ENCODE measurements around the gene SYT3.
A peak's percentile ranks its signal among the peaks of the same experiment; 100 is the strongest.

Gene SYT3

DNA sequence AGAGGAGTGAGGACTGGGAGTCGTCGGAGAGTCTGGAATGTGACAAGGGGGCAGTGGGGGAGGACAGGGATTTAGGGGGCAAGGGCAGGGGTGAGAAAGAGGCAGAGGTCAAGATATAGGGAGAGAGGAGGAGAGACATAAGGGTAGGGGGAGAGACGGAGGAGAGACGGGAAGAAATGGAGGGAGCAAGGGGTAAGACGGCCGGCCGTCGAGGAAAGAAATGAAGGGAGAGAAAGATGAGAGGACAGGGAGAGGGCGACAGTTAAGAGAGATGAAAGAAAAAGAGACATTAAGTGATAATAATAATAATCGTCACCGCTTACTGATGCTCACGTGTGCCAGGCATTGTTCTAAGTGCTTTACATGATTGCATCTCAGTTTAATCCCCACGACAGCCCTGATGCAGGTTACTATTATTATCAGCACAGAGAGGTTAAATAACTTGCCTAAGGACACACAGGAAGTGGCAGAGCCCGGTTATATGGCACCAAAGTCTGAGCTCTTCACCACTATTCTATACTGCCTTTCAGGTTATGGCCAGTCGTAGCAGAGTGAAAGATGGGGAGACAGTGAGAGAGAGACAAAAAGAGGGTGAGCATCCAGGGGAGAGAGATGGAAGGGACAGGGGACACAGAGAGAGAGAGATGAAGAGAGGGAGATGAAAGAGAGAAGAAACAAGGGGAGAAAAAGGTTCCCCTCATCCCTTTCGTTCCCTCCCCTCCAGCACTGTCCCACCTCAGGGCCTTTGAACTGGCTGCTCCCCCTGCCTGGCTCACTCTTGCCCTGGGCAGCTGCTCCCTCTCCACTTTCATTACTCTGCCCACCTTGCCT, 23.2 kb upstream of the SYT3 start:
- DNase-seq (ENCODE audit: low spot score): no peak

DNA sequence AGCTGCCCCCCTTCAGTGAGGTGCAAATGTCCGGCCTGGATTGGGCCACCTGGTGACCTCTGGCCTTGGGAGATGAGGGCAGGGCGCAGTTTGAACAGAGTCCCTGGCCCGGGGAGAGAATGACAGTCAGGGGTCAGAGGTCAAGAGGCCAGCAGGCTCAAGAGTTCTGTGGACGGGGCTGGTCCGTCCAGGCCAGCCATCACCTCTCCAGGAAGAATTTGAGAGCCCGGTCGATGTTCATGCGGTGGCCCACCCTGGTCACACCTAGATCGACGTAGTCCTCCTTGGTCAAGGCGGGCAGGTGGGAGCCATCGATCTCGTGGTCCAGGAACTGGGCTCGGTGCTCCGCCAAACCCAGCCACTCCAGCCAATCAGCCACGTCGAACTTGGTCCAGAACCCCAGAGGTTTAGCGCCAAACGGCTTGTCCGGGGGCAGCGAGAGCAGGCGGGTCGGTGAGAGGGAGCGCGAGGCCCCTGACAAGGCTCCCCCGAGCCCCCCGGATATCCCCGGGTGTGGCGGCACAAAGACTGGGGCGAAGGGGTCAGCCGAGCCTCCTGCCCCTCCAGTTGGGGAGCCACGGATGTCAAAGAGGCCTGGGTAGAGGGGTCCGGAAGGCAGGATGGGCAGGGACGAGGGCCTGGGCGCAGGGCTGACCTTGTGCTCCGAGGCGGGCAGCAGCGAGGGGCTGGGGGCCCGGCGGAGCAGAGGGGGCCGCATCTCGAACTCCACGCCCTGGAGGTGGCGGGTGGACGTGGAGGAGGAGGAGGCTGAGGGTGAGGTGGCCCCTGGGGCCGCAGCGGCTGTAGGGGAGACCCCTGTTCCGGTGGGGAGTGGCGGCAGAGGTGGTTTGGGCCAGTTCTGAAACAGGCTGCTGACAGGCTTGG, 22.3 kb upstream of the SYT3 start:
- DNase-seq (ENCODE audit: low spot score): no peak

DNA sequence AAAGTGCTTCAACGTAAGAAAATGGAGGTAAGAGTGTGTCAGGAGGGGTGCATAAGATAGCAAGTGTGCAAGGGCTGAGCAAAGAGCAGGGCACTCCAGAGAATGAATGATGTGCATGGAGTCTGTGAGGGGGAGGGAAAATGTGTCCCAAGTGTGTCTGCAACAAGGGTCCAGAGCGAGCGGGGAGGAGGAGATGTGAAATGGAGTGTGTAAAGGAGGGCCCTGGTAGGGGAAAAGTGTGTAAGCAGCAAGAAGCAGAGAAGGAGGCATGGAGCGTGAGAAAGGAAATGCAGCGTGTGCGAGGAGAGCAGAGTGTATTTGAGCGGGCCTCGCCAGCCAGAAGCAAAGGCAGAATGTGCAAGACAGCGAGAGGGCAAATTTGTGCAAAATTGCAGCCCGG, 21.3 kb upstream of the SYT3 start:
- DNase-seq (ENCODE audit: low spot score): no peak

GRCh38 chr19:50660088-50660366, 20.3 kb upstream of the SYT3 start:
- DNase-seq (ENCODE audit: low spot score): no peak

DNA sequence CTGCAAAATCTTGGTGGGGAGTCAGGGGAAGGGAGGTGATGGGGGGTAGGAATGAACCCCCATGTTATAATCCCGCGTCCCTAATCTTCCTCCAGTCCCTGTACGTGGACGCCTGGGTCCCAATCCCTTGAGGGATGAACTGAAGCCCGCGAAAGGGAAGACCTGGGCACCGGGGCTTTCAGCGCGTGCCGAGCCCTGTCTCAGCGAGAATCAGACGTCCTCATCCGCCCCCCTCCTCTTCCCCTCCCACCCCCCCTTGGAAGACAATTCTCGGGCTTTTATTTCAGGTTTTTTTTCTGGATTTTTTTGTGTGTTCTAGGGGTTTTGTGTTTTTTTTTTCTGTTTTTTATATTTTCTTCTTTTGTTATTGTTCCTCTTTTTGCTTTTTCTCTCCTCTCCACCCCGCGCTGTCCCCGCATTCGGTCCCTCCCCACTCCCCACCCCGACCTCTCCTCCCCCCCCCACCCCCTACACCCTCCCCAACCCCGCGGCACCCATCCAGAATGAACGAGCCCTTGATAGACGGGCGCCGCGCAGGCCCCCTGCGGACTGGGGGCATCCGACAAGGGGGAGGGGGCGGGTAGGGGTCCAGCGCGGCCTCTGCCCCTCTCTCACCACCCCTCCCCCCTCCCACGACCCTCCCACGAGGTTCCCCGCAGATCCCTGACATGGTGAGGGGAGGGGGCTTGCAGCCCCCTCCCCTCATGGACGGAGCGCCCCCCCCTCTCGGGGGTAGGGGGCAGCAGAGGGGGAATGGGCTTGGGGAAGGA, 19.8 kb upstream of the SYT3 start:
- DNase-seq (ENCODE audit: low spot score): no peak

GRCh38 chr19:50658441-50659317, 19.0 kb upstream of the SYT3 start:
- peak; percentile 95 for DNase-seq (ENCODE audit: low spot score)

DNA sequence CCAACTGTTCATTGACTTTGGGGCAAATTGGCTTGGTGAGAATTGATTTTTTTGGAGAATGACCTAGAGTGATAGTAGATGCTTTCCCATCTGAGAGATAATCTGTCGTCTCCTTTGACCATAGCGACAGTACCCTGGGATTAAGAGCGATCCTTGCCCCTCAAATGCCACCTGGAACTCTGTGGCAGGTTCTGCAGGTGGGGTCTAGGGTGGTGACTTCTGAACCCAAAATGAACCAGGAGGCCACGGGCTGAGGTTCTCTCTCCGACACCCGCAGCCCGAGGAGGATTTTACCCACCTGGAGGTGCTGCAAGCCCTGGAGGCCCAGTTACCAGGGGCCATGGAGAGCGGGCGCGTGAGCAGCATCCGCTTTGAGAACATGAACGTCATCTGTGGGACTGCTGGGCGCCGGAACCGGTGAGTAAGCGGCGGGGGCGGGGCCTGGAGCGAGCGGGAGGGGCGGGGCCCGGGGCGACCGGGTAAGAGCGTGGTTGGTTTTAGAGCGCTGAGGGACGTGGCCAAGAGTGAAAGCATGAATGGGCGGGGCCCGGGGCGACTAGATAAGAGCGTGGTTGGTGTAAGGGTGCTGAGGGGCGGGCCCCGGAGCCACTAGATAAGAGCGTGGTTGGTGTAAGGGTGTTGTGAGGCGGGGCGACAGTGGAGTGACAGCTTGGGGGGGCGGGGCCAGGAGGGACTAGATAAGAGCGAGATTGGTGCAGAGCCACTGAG, 18.2 kb upstream of the SYT3 start:
- DNase-seq (ENCODE audit: low spot score): peak; percentile 88

DNA sequence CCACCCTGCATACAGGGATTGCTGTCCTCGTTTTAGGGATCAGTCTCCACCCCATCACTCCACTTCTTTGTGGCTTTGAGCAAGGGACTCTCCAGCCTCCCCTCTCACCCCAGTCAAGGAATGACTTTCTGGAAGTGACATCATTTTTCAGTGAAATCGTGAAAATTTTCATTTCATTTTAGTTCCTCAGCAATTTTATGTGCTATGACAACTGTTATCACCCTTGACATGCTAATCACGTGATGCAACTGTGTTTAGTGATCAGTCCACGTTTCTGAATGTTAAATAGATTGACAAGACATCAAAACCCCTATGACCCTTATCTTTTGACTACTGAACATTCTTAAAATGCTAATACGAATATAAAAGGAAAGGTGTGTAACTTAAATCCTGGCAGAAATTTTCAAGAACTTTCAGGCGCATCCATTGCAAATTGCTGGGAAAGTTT, 17.6 kb upstream of the SYT3 start:
- no peak for DNase-seq (ENCODE audit: low spot score)

DNA sequence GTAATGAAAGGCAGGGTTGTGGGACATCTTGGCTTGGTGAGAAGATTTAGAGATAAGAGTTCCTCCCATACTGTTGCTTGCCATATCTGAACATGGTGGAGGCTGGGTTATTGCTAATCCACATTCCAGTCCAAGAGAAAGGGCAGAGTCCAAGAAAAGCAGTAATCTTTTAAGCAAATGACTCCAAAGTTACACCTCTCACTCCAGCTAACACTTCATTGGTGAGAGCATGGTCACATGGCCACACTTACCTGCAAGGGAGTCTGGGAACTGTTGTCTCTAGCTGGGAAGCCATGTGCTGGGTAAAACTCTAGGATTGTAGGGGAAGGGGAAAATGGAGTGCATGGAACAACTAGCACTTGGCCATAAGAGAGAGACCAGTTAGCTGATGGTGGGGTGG, 15.2 kb upstream of the SYT3 start:
- DNase-seq (ENCODE audit: low spot score): no peak

- DNase-seq (ENCODE audit: low spot score): no peak
Observed at GRCh38 chr19:50652722-50653121, 13.0 kb upstream of the SYT3 start.

DNA sequence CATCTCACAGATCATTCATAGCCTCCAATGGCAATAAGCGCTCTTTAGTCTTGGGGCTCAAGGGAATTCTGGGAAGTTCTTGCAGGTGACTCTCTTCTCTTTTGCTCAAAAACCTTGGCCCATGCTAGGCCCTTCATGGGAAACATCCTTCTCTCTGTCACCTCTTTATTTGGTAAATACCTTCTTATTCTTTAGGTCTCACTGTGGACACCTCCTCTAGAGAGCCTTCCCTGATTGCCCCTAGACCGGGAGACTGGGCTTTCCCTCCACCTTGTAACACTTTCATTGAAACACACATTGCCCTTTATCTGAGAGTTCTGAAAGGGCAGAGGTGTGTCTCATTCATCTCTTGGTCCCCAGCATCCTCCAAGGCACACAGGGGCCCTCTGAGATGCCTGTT, 11.5 kb upstream of the SYT3 start:
- DNase-seq (ENCODE audit: low spot score): no peak

GRCh38 chr19:50649433-50650391, 10.0 kb upstream of the SYT3 start, which contains the start of gene C19orf81:
C19orf81 (plus strand) TSS chr19:50649445; CDS start chr19:50649445, 0 bp downstream.
- DNase-seq (ENCODE audit: low spot score): peak; percentile 66

DNA sequence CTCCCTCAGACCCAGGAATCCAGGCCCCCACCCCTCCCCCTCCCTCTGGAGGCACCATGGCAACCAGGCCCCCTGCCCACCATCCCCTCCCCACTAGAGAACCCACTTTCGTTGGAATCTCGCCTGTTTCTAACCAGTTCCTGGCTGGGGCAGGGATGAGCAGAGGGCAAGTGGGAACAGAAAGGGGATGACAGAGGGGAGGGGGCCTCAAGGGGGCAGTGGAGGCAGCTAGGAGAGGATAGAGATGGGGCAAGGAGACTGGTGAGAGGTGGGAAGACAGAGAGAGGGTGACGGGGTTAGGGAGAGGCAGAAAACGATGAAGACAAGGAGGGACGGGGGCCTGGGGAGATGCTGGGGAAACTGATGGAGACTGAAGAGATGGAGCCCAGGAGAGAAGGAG, 9.0 kb upstream of the SYT3 start:
- peak; percentile 35 for DNase-seq (ENCODE audit: low spot score)

GRCh38 chr19:50647879-50648615, 8.4 kb upstream of the SYT3 start:
- no peak for DNase-seq (ENCODE audit: low spot score)

DNA sequence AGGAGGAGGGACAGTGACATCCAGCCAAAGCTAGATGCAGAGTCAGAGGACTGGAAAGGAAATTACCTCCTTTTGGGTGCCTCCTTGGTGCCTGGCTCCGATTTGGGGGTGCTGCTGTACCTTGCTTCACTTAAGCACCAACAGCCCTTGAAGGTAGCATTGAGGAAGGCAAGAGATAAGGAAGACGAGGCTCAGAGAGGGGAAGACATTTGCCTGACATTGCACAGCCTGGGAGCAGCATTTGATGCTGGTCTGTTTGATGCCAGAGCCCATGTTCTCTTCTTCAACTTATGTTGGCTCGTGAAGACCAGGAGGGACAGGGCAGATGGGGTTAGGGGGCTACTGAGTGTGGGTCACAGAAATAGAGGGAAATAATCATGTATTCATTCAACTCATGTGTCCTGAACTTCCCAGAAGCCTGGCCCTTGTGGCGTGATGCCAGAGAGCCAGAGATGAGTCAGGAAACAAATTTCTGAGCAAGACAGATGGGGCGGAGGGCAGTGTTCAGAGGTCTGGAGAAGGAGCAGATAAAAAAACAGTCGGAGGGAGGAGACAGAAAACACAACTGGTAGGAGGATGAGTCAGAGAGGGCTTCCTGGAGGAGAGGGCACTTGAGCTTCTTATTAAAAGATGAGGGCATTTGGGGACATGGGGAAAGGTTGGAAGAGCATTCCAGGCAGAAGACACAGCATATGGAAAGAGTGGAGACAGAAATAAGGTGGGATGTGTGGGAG, 6.6 kb upstream of the SYT3 start:
- DNase-seq (ENCODE audit: low spot score): no peak

GRCh38 chr19:50645107-50645506, 5.4 kb upstream of the SYT3 start:
- DNase-seq (ENCODE audit: low spot score): no peak

DNA sequence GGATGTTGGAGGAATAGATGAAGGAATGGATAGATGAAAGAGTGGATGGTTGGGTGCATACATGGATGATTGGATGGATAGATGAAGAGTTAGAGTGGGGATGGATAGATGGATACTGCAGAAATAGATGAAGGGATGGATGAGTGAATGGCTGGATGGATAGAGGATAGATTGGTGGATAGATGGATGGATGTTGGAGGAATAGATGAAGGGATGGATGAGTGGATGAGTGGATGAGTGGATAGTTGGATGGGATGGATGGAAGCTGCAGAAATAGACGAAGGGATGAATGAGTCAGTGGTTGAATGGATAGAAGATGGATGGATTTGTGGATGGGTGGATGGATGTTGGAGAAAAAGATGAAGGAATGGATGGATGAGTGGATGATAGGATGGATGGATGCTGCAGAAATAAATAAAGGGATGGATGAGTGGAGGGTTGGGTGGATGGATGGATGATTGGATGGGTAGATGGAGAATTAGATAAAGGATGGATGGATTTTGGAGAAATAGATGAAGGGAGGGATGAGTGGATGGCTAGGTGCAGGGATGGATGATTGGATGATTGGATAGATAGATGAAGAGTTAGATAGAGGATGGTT, 4.7 kb upstream of the SYT3 start:
- DNase-seq (ENCODE audit: low spot score): no peak

DNA sequence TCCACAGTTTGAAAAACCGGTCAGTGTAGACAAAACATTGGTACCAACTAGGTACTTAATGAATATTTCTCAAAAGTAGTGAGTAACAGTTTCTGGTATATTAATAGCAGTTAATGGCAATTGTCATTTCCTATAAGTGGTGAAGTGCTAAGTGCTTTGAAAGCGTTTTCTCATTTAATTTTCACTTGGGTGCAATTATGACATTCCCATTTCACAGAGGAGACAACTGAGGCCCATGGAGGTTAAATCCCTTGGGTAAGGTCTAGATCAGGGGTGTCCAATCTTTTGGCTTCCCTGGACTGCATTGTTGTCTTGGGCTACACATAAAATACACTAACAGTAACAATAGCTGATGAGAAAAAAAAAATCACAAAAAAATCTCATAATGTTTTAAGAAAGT, 687 bp upstream of the SYT3 start:
- no peak for DNase-seq (ENCODE audit: low spot score)
